GM21447 (cell line): ENCODE measurements around the gene GRID2.

Experiments
- ATAC-seq: cut with Tn5 transposase; IDR thresholded peaks from one replicate; pipeline ENCODE4 v1.9.1; 2021; ENCODE audit not compliant: unreplicated experiment

The GRID2 gene

DNA sequence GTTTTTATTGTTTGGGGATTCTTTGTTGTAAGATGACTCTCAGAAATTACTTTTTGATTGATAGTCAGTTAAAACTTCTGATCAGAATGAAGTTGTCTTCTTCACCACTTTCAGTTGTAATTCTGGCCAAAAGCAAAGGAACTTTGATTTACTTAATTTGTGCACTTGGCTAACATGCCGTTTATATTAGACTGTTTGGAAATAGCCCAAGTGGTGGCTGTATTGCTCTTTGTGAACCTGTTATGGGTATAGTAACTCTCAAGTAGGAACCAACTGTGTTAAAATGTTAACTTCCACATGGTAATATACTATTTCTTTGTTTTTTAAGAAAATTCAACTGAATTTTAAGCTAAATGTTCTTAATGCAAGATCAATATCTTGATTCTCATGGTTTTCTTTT lies 581.9 kb downstream of the GRID2 start:
- ATAC-seq: no peak

GRCh38 chr4:92952426-92952825 lies 648.7 kb downstream of the GRID2 start:
- ATAC-seq: no peak

- ATAC-seq: no peak
Observed at GRCh38 chr4:92952897-92953296, 649.1 kb downstream of the GRID2 start.

DNA sequence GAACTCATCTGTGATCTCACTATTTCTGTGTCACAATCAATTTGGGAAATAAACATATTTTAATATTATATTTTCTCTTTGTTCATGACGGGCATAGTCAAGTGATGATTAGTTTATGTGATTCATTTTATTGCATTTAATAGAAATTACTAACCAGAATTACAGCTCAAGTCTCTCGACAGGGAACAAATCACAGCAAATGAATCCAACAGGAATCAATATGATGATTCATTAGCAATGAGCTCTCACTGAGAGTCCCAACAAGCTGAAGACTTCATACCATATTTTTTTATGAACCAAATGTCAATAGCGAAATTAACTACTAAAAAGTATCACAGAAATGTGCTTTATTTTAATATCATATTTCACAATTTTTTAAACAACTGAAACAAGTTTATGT lies 649.7 kb downstream of the GRID2 start:
- no peak for ATAC-seq

DNA sequence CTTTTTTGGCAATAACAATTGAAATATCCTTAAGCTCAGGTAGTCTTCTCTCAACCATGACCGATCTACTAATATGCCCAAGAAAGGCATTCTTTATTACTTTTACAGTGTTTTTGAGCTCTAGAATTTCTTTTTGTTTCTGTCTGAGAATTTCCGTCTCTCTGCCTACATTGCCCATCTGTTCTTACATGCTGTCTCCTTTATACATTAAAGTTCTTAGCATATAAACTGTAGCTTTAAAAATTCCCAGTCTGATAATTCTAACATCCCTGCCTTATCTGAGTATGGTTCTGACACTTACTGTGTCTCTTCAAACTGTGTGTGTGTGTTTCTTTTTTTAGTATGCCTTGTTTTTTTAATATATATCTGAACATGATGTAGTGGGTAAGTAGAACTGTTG lies 658.1 kb downstream of the GRID2 start:
- ATAC-seq: no peak

- ATAC-seq: no peak
Observed at GRCh38 chr4:92962831-92963230, 659.1 kb downstream of the GRID2 start.

DNA sequence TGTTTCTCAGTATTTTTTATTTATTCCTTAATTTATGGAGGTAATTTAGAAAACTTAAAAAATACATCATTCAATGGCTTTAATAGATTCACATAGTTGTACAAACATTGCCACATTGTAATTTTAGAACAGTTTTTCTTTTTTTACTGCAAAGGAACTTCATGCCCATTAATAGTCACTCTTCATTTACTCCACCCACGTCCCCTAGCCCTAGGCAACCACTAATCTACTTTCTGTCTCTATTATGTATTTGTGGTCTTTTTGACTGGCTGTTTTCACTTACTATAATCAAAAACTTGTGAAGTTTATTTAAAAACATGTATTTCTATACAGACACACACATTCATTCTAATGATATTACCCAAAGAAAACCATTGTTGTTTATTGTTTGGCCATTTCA lies 664.8 kb downstream of the GRID2 start:
- no peak for ATAC-seq

- ATAC-seq: no peak
Observed at GRCh38 chr4:92968996-92969395, 665.2 kb downstream of the GRID2 start.

- ATAC-seq: no peak
Observed at GRCh38 chr4:92969650-92970379, 666.0 kb downstream of the GRID2 start.

- no peak for ATAC-seq
Observed at GRCh38 chr4:92970996-92971395, 667.2 kb downstream of the GRID2 start.

- ATAC-seq: no peak
Observed at GRCh38 chr4:92988301-92988700, 684.5 kb downstream of the GRID2 start.

DNA sequence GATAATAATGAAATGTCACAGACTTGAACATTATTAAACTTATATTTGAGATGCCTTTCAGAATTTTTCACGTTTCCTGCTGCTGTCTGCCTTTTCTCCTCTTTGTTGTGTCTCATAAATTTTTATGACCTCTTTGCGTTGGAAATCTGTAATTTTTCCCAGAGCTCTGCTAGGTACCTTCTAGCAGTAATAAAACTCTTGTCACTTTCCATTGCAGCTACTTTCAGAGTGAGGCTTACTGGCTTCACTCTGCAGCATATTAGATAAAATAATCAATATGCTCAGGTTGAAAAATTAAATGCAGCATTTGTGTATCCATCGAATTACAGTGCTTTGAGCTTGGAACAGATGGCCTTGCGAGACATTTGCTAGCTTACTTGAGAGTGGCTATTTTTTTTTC lies 689.0 kb downstream of the GRID2 start:
- no peak for ATAC-seq

DNA sequence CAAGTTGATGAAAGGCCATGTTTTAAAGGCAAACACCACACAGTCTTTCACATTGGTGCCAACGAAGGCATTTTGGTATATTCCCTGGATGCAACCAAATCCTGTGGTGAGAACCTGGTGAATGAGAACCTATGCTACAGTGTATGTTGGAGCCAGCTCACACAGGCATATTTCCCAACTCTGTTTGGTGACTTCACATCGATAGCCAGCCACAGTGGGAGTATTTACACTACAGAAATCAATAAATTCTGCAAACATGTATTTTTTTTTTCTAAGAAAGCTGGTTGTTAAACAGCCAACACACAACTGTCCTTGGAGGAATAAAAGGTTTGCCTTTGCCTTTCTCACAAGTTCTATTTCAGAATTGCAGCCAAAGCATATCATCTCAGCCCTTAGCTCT lies 691.0 kb downstream of the GRID2 start:
- ATAC-seq: no peak

DNA sequence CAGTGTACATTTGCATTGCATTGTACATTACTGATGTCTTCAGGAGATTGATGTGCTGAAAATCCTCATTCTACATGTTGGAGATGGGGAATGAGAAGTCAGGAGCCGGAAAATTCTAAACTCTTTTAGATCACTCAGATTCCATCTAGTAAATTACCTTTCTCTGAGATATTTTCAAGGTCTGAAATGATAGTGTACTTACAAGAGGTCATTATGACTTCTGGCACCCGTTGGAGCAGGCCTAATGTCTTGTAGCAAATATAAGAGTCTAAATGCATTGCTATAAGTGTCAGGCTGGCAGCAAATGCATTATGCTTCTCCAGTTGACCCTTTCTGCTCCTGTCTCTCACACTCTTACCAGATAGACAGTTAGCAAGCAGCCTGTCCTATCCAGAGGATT lies 692.8 kb downstream of the GRID2 start:
- ATAC-seq: no peak

DNA sequence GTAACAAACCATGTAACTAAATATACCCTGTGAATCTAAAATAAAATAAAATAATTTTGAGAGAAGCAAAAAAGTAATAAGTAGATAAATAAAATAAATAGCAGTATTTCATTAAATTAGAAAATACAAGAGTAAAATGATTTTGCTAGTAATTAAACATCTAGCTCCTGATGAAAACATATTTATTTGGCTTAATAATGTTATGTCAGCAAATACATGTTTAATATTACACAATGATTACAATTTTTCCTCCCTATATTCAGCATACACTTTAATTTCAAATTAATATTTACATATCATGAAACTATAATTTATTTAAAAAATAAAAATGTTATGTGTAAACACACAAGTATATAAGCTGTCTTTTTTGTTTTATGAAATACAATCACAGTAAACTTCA lies 697.1 kb downstream of the GRID2 start:
- no peak for ATAC-seq

- ATAC-seq: no peak
Observed at GRCh38 chr4:93002240-93002639, 698.5 kb downstream of the GRID2 start.

GRCh38 chr4:93016350-93016749 lies 712.6 kb downstream of the GRID2 start:
- no peak for ATAC-seq

GRCh38 chr4:93018243-93018642 lies 714.5 kb downstream of the GRID2 start:
- no peak for ATAC-seq

DNA sequence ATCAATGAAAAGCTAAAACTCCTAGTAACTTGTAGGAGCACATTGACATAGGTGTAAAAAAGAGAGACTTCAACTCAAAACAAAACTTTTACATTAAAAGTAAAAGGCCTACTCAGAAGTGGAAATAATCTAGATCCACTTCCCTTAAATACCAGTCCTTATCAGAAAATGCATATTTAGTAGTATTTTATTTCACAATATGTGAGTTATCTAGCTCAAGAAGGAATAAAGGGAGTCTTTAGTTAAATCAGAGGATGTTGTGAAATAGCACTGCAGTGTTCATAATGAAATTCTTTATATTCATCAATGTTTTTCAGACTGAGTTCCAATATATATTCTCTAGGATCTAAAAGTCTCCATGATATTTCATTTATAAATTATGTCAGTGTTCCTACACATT lies 715.0 kb downstream of the GRID2 start:
- no peak for ATAC-seq

DNA sequence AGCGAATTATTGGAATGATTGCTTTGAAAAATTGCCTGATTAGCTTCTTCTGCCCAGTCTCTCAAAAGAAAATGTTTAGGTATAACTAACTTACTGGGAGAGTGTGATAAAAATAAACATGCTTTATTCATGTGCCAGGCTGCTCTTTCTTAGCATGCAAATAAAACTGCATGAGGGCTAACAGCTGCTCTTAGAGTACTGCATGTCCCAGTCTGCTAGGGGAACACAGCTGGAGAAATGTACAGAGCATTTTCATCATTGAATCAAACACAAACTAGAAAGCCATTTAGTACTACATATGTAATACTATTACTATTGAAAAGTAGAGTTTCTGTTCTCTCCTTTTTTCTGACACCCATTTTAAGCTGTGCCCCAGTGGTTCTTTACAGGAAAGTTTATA lies 726.0 kb downstream of the GRID2 start:
- no peak for ATAC-seq

GRCh38 chr4:93030670-93031069 lies 726.9 kb downstream of the GRID2 start:
- no peak for ATAC-seq

- no peak for ATAC-seq
Observed at GRCh38 chr4:93031431-93032098, 727.8 kb downstream of the GRID2 start.

DNA sequence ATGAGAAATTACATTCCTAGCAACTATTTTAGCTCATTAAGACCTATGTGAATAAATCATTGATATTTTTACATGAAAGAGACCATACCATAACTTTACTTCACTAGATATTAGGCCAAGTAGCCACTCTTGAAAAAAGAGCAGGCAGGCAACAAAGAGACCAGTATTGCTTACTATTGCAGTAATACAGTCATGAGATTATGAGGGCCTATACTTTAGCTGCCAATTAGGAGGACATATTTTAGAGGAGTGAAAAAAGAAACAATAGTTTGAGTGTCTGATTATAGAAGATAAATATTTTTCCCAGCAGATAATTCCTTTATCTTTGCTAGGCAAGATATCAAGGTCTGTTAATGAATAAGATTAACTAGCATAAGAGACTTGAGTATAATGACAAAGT lies 739.0 kb downstream of the GRID2 start:
- no peak for ATAC-seq
